Fibroblast of gingiva (primary cell): ENCODE measurements around the gene PAK5.

ENCODE experiments used
- DNase-seq: peaks from one replicate; pipeline ENCODE4 v3.0.0-alpha.2; 2011; ENCODE audit warnings: low read depth

Gene PAK5

GRCh38 chr20:9575836-9576235 is 263.0 kb downstream of the PAK5 start:
- no peak for DNase-seq

- no peak for DNase-seq
Measured at GRCh38 chr20:9574776-9575175, 264.1 kb downstream of the PAK5 start.

GRCh38 chr20:9574181-9574580 is 264.7 kb downstream of the PAK5 start:
- DNase-seq, result no peak

- DNase-seq, result no peak
Measured at GRCh38 chr20:9573335-9574151, 265.3 kb downstream of the PAK5 start.

- no peak for DNase-seq
Measured at GRCh38 chr20:9572670-9573069, 266.2 kb downstream of the PAK5 start.

GRCh38 chr20:9571783-9572182 is 267.1 kb downstream of the PAK5 start:
- no peak for DNase-seq

- no peak for DNase-seq
Measured at GRCh38 chr20:9570612-9571011, 268.3 kb downstream of the PAK5 start.

GRCh38 chr20:9566977-9567376 is 271.9 kb downstream of the PAK5 start:
- DNase-seq, result no peak

GRCh38 chr20:9565910-9566550 is 272.8 kb downstream of the PAK5 start:
- DNase-seq, result no peak

- no peak for DNase-seq
Measured at GRCh38 chr20:9557411-9557810, 281.5 kb downstream of the PAK5 start.

GRCh38 chr20:9555781-9556180 is 283.1 kb downstream of the PAK5 start:
- DNase-seq, result no peak

GRCh38 chr20:9551808-9552550 is 286.9 kb downstream of the PAK5 start:
- DNase-seq, result no peak

- DNase-seq, result no peak
Measured at GRCh38 chr20:9550871-9551270, 288.0 kb downstream of the PAK5 start.

GRCh38 chr20:9550283-9550682 is 288.6 kb downstream of the PAK5 start:
- no peak for DNase-seq

- DNase-seq, result no peak
Measured at GRCh38 chr20:9543214-9543613, 295.7 kb downstream of the PAK5 start.

GRCh38 chr20:9535449-9535848 is 303.4 kb downstream of the PAK5 start:
- DNase-seq, result no peak

- DNase-seq, result no peak
Measured at GRCh38 chr20:9534025-9534424, 304.9 kb downstream of the PAK5 start.

GRCh38 chr20:9532069-9532838 is 306.6 kb downstream of the PAK5 start:
- DNase-seq, result no peak

- no peak for DNase-seq
Measured at GRCh38 chr20:9531581-9531980, 307.3 kb downstream of the PAK5 start.

GRCh38 chr20:9523636-9524035 is 315.2 kb downstream of the PAK5 start:
- no peak for DNase-seq

GRCh38 chr20:9520086-9520485 is 318.8 kb downstream of the PAK5 start:
- no peak for DNase-seq

- DNase-seq, result no peak
Measured at GRCh38 chr20:9518576-9519175, 320.2 kb downstream of the PAK5 start.
